ENCODE measurements around the gene TRABD. TPM values are rescaled to one million over a fixed set of nuclear protein-coding genes. Genes with fewer than 3 reads are reported as not detected.

Gene TRABD
- total RNA-seq, 1 donor from 2014 or later = 43.7 TPM

DNA sequence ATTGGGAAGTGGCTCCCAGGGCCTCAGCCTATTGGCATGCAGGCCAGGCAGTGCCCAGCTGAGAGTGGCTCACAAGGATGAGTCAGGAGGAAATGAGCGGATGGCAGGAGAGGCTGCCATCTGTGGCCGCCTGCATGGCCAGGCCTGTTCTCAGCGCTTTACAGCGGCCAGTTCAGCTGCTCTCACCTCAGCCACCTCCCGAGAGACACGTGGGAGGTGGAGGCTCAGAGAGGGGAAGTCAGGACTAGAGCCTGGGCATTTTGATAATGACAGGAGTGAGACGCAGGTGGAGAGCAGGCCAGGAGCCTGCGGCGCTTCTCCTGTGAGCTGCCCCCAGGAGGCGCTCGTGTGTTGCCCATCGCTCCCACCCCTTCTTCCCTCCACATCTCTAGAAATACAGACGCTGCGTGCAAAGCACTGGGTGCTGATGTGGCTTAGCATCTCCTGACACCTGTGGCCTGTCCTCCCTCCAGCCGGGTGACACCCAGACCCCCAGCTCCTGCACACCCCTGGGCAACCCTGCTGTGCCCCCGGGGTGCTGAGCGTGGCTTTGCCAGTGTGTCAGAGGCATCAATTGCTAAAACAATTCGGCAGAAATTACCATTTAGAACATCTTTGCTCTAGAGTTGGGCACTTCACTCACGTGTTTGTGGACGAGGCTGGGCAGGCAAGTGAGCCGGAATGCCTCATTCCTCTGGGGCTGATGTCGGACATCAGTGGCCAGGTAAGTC lies 36.6 kb upstream of the TRABD start:
- H3K4me3 ChIP-seq = no peak overlapping the region
- no peaks in the 10 kb centered on the region for H3K36me3 ChIP-seq
- intact Hi-C loops (cut with DNase I) = no loop called here
- DNase-seq (peak; percentile 79), ATAC-seq (peak; percentile 85 to 88)
- TF ChIP-seq, protein P1, sequence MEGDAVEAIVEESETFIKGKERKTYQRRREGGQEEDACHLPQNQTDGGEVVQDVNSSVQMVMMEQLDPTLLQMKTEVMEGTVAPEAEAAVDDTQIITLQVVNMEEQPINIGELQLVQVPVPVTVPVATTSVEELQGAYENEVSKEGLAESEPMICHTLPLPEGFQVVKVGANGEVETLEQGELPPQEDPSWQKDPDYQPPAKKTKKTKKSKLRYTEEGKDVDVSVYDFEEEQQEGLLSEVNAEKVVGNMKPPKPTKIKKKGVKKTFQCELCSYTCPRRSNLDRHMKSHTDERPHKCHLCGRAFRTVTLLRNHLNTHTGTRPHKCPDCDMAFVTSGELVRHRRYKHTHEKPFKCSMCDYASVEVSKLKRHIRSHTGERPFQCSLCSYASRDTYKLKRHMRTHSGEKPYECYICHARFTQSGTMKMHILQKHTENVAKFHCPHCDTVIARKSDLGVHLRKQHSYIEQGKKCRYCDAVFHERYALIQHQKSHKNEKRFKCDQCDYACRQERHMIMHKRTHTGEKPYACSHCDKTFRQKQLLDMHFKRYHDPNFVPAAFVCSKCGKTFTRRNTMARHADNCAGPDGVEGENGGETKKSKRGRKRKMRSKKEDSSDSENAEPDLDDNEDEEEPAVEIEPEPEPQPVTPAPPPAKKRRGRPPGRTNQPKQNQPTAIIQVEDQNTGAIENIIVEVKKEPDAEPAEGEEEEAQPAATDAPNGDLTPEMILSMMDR (IDR thresholded peaks at IDR 0.05) = peak; percentile 82
- H3K4me1 ChIP-seq = no peaks in the 10 kb centered on the region
- H3K27me3 ChIP-seq (ENCODE audit: low read depth) = peaks cover 12% of the 10 kb centered on the region
- no peak overlapping the region for H3K27ac ChIP-seq
- H3K9me3 ChIP-seq = no peaks in the 10 kb centered on the region

DNA sequence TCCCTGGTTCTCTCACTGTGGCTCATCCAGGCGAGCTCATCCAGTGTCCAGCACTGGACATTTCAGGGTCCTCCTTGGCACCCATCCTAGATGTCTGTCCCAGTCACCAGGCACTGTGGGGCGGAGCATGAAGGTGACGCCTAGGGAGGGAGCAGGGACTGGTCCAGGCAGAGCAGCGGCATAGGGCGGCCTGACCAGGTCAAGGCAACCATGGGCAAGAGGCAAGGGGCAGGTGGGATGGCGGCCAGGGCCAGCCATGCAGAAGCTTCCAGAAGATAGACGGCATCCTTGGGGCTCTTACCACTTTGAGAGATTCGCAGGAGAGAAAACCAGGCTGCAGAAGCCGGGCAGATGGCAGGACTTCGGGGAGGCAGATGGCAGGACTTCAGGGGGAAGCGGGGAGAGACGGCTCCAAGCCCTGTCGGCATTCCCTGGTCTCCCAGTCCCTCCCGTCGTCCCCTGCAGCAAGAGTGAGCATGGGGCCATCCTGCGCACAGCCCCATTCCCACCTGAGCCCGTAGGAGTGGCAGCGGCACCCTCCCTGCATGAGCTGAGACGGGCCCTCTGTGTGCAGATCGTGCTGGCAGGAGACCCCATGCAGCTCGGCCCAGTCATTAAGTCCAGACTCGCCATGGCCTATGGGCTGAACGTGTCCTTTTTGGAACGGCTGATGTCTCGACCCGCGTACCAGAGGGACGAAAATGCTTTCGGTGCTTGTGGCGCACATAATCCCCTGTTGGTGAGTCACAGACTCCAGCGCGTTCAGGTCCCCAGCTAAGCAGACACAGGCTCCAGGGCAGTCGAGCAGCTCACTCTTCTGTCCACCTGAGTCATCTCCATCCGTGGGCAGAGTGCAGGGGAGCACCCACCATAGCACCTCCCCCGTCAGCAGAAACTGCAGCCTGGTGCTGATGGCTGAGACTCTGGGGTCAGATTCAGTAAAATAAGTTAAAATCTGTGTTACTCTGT lies 35.3 kb upstream of the TRABD start:
- Histone ChIP-seq H3K27me3 (ENCODE audit: low read depth) (peaks cover 12% of the 10 kb centered on the region), H3K36me3 (no peaks in the 10 kb centered on the region), H3K4me1 (no peaks in the 10 kb centered on the region), H3K9me3 (no peaks in the 10 kb centered on the region), H3K27ac (no peak overlapping the region), H3K4me3 (no peak overlapping the region)
- no peak for DNase-seq
- no peak for ATAC-seq
- TF ChIP-seq, protein P1 (IDR thresholded peaks at IDR 0.05) = no peak
- intact Hi-C loops (cut with DNase I) = no loop called here

DNA sequence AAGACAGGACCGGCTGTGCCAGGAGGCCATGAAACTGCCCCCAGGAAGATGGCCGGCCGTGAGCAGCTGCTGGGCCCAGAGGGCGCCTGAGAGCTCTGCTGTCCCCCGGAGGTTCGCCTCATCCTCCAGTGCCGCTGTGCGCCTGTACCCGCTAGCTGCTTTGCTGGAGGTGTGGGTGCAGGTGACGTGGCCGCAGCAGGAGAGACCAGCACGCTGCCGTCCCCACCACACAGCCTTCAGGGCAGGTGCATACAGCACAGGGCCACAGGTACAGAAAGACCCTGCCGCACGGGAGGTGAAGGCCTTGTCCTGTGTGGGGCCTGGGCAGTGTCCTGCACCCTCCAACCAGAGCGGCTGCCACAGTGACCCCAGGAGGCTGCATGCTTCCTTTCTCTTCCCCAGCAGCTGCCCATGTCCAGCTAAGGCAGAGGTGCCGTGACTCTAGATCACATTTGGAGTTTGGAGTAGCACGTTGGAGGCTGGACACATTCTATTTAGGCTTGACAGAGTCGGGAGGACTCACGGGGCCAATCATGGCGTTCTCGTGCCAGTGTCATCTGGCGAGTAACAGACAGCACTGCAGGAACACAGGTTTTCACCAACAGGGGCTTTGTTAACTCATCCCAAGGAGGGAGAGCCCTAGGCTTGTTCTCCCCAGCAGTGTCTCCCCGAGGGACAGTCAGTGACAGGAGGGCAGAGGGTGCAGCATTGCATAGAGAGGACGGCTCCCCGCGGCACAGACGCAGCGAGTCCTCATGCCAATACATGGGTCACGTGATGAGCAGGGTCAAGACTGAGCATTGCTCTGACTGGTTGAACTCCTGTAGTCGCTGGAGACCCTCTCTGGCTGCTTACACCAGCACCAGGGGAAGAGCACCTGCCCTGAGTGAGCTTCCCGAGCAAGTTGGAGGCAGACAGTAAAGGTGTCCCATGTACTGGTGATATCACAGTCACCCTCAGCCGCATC lies 33.9 kb upstream of the TRABD start:
- Histone ChIP-seq H3K4me1 (no peaks in the 10 kb centered on the region), H3K36me3 (no peaks in the 10 kb centered on the region), H3K27ac (no peak overlapping the region), H3K9me3 (no peaks in the 10 kb centered on the region), H3K4me3 (no peak overlapping the region), H3K27me3 (ENCODE audit: low read depth) (no peaks in the 10 kb centered on the region)
- TF ChIP-seq, protein P1 (IDR thresholded peaks at IDR 0.05) = no peak
- ATAC-seq (no peak), DNase-seq (no peak)
- intact Hi-C loops (cut with DNase I) = no loop called here

DNA sequence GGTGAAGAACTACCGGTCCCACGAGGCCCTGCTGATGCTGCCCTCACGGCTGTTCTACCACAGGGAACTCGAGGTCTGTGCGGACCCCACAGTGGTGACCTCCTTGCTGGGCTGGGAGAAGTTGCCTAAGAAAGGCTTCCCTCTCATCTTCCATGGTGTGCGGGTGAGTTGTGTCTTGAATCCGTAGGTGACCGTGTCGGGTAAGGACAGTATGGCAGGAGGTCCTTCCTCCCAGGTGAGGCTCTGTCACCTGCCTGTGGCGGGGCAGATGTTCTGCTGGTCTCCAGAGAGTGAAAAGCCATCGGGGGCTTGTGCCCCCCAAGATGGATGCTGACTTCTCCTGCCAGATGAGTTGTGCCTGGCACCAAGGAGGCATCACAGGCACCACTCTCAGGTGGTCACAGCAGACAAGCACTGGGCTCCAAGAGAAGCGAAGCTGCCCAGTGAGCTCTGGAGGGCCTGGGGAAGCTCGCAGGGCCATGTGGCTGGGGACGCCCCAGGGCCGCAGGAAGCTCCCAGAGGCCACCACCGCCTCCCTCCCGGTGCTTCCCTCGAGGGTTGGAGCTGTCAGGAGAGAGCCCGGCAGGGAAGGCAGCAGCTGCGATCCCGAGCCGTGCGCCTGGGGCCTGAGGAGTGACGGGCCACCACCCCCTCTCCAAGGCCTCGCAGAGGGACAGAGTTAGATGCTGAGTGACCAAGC lies 32.5 kb upstream of the TRABD start:
- TF ChIP-seq, protein P1 (IDR thresholded peaks at IDR 0.05) = no peak
- intact Hi-C loops (cut with DNase I) = no loop called here
- no peak for DNase-seq
- no peak for ATAC-seq
- H3K27me3 ChIP-seq (ENCODE audit: low read depth) = no peaks in the 10 kb centered on the region
- no peak overlapping the region for H3K27ac ChIP-seq
- H3K4me1 ChIP-seq = no peaks in the 10 kb centered on the region
- no peak overlapping the region for H3K4me3 ChIP-seq
- H3K9me3 ChIP-seq = no peaks in the 10 kb centered on the region
- no peaks in the 10 kb centered on the region for H3K36me3 ChIP-seq

Data from lower lobe of right lung (tissue), 2 donors.